SKM-1 treated with dmso at 0.1 percent for 144 hours (cell line): ENCODE measurements around the gene PRR3.

Experiments
- DNase-seq: peaks from one replicate; lab custom pipeline; 2025; ENCODE audit not compliant: unreplicated experiment; lab: John Stamatoyannopoulos, UW

PRR3 gene

GRCh38 chr6:30611150-30611855 is 54.2 kb downstream of the PRR3 start:
- DNase-seq, result no peak

DNA sequence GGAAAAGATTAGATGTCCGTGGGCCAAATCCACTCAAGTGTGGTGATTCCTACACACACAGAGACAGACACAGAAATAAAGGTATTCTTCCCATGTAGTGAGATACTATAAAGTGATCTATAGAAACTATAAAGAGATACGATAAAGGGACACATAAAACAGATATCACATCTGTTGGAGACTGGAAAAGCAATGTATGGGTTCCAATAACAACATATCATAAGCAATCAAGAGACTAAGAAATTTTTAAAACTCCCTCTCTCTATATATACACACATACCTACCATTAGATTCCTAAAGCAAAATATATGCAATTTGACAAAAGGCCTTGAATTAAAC is 54.7 kb downstream of the PRR3 start:
- no peak for DNase-seq

- DNase-seq, result no peak
Observed at GRCh38 chr6:30612213-30612612, 55.1 kb downstream of the PRR3 start.

GRCh38 chr6:30612687-30613248 is 55.7 kb downstream of the PRR3 start:
- no peak for DNase-seq
